Keratinocyte (primary cell): ENCODE measurements around the gene CHCHD5. TPM values are rescaled to one million over a fixed set of nuclear protein-coding genes. Genes with fewer than 3 reads are reported as not detected.

ENCODE experiments used
- DNase-seq: peaks from one replicate; pipeline ENCODE4 v3.0.0-alpha.2; 2011; ENCODE audit warnings: low read depth, missing footprints, low spot score
- FAIRE-seq: peaks from 2 replicates; lab custom pipeline; 2011; peaks lifted over from hg19 to GRCh38; lab: Jason Lieb, UNC
- H2AFZ ChIP-seq: 2 replicates; pipeline ENCODE4 v1.6.0; 2012; ENCODE audit warnings: low read length, control low read depth, inconsistent platforms; ENCODE audit not compliant: control insufficient read depth
- H3K27ac ChIP-seq: 2 replicates; pipeline ENCODE4 v1.5.1; 2011; ENCODE audit warnings: low read length; ENCODE audit not compliant: control insufficient read depth, insufficient read depth
- H3K27me3 ChIP-seq: 3 replicates; pipeline ENCODE4 v1.6.0; 2011; ENCODE audit warnings: low read length; ENCODE audit not compliant: control insufficient read depth, insufficient read depth; ENCODE audit errors: extremely low read depth
- H3K36me3 ChIP-seq, 2 experiments: 2 replicates in 1 of 2; 3 replicates in 1 of 2; pipeline ENCODE4 v1.5.1; 2011; ENCODE audit warnings: low read length in 2 of 2, mild to moderate bottlenecking in 1 of 2; ENCODE audit not compliant: control insufficient read depth in 2 of 2, insufficient read depth in 2 of 2; ENCODE audit errors: extremely low read depth in 1 of 2
- H3K4me1 ChIP-seq: 3 replicates; pipeline ENCODE4 v1.5.1; 2011; ENCODE audit warnings: low read length; ENCODE audit not compliant: control insufficient read depth, insufficient read depth; ENCODE audit errors: extremely low read depth
- H3K4me2 ChIP-seq: 3 replicates; pipeline ENCODE4 v1.6.0; 2011; ENCODE audit warnings: low read depth, low read length; ENCODE audit not compliant: control insufficient read depth, insufficient read depth; ENCODE audit errors: extremely low read depth
- H3K4me3 ChIP-seq, 3 experiments: fragments of 200-600 bp in 1 of 3; sonication (generic) in 1 of 3; 2 replicates in 2 of 3; 3 replicates in 1 of 3; pipeline ENCODE4 v1.5.1; 2011 to 2016; ENCODE audit warnings: low read length in 3 of 3, mild to moderate bottlenecking in 3 of 3, control low read depth in 2 of 3, inconsistent platforms in 1 of 3, low read depth in 1 of 3, mixed read lengths in 1 of 3, mixed run types in 1 of 3, moderate library complexity in 1 of 3; ENCODE audit not compliant: control insufficient read depth in 2 of 3, insufficient read depth in 2 of 3; ENCODE audit errors: extremely low read depth in 1 of 3
- H3K79me2 ChIP-seq: 2 replicates; pipeline ENCODE4 v1.6.0; 2012; ENCODE audit warnings: low read length; ENCODE audit not compliant: control insufficient read depth, insufficient read depth
- H3K9ac ChIP-seq: 3 replicates; pipeline ENCODE4 v1.6.0; 2011; ENCODE audit warnings: low read length; ENCODE audit not compliant: control insufficient read depth, insufficient read depth; ENCODE audit errors: extremely low read depth
- H3K9me1 ChIP-seq: 3 replicates; pipeline ENCODE4 v1.6.0; 2011; ENCODE audit warnings: low read length; ENCODE audit not compliant: control insufficient read depth, insufficient read depth; ENCODE audit errors: extremely low read depth
- H3K9me3 ChIP-seq: 2 replicates; pipeline ENCODE4 v1.5.1; 2012; ENCODE audit warnings: low read depth, low read length; ENCODE audit not compliant: control insufficient read depth
- H4K20me1 ChIP-seq: 3 replicates; pipeline ENCODE4 v1.6.0; 2011; ENCODE audit warnings: low read length; ENCODE audit not compliant: control insufficient read depth, insufficient read depth; ENCODE audit errors: extremely low read depth
- EZH2 ChIP-seq: IDR thresholded peaks from one replicate; pipeline ENCODE4 v1.6.1; 2012; ENCODE audit warnings: inconsistent platforms, mild to moderate bottlenecking, low read length, moderate library complexity
- dilution Hi-C: fragments of 300-500 bp; cut with MboI; formaldehyde crosslinking; loops from one replicate; pipeline ENCODE4 v1.7.0; 2020; ENCODE audit warnings: low sequenced_read_pairs; ENCODE audit not compliant: extremely low pct_ligation_motif_present
- polyA plus RNA-seq, 5 experiments: library from polyadenylated mRNA; depleted of rRNA in 3 of 5; stranded (reverse) in 3 of 5; stranded (forward) in 1 of 5; unstranded in 1 of 5; fragments of >200 nt; gene quantifications; 1 replicate in 1 of 5; 2 replicates in 3 of 5; 3 replicates in 1 of 5; pipeline versions ENCODE4 v1.2.1 to v1.2.3, GENCODE V29; 2011 to 2012; ENCODE audit warnings: missing spikeins in 2 of 5, low read depth in 1 of 5, low replicate concordance in 1 of 5
- small RNA-seq, 3 experiments: library from RNA; depleted of rRNA; stranded (forward); fragments of <200 nt; gene quantifications; one replicate each; pipeline ENCODE3, GENCODE V24; 2012; ENCODE audit warnings: low read depth in 3 of 3, low replicate concordance in 1 of 3; ENCODE audit not compliant: insufficient read length in 3 of 3
- TF ChIP-seq, protein P1 (sequence below), 3 experiments: IDR thresholded peaks in 1 of 3; conservative IDR thresholded peaks in 1 of 3; optimal IDR thresholded peaks in 1 of 3; 2 replicates in 2 of 3; 3 replicates in 1 of 3; pipeline versions ENCODE3 to v1.5.1; 2011; ENCODE audit warnings: low read length in 3 of 3, mild to moderate bottlenecking in 3 of 3, moderate library complexity in 2 of 3, control low read depth in 1 of 3, inconsistent platforms in 1 of 3; ENCODE audit not compliant: insufficient read depth in 2 of 3; ENCODE audit errors: extremely low read depth in 1 of 3

The CHCHD5 gene
- polyA plus RNA-seq, 1 donor (not counting 4 experiments of a cell fraction or from before 2014, with no cell fraction given): 17.6 TPM

DNA sequence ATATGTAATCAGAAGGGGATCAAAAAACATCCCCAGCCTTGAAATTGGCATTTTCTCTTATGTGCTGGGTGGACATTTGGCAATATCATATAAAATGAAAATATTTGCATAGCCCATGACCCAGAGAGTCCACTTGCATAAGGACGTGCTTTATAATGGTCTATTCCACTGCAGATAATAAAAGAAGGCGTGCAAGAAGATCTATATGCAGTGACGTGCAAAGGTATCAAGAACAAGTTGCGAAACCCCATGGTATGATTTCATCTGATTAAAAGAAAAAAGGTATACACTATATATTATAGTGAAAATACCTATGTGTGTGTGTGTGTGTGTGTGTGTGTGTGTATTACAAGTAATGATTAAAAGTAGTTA, 52.9 kb downstream of the CHCHD5 start:
- dilution Hi-C loops: no loop called here

More for the DNA sequence above, 52.9 kb downstream of the CHCHD5 start:
- DNase-seq: no peak
- Histone ChIP-seq H3K9me3 (no peaks in the 10 kb centered on the region), H3K4me1 (peaks cover 21% of the 10 kb centered on the region), H3K27me3 (no peaks in the 10 kb centered on the region), H4K20me1 (no peaks in the 10 kb centered on the region), H3K36me3 (no peaks in the 10 kb centered on the region), H3K9ac (no peak overlapping the region), H3K4me2 (no peak overlapping the region), H2AFZ (no peak overlapping the region), H3K27ac (no peak overlapping the region), H3K79me2 (no peaks in the 10 kb centered on the region), H3K4me3 (no peak overlapping the region), H3K9me1 (no peaks in the 10 kb centered on the region)
- FAIRE-seq: no peak
- TF ChIP-seq, protein P1, sequence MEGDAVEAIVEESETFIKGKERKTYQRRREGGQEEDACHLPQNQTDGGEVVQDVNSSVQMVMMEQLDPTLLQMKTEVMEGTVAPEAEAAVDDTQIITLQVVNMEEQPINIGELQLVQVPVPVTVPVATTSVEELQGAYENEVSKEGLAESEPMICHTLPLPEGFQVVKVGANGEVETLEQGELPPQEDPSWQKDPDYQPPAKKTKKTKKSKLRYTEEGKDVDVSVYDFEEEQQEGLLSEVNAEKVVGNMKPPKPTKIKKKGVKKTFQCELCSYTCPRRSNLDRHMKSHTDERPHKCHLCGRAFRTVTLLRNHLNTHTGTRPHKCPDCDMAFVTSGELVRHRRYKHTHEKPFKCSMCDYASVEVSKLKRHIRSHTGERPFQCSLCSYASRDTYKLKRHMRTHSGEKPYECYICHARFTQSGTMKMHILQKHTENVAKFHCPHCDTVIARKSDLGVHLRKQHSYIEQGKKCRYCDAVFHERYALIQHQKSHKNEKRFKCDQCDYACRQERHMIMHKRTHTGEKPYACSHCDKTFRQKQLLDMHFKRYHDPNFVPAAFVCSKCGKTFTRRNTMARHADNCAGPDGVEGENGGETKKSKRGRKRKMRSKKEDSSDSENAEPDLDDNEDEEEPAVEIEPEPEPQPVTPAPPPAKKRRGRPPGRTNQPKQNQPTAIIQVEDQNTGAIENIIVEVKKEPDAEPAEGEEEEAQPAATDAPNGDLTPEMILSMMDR (optimal IDR thresholded peaks at IDR 0.05 in 1 of 3, IDR thresholded peaks at IDR 0.05 in 1 of 3, conservative IDR thresholded peaks at IDR 0.05 in 1 of 3; ENCODE audit: extremely low read depth in 1 of 3, insufficient read depth in 2 of 3, low read length in 3 of 3): no peak
- TF ChIP-seq EZH2: no peak

Small RNAs within 50 kb of the gene (small RNA-seq; reads per million reads assigned to genes)
- 0 reads per million in 3 experiments for gene RF00019

Other genes with a start within 250 kb of the CHCHD5 start
- 1.7 to 2.4 TPM (median 1.8 TPM) in 3 replicates for gene RGPD8, start 151.0 kb upstream of the CHCHD5 start, polyA plus RNA-seq
- gene TTL, start 102.5 kb upstream of the CHCHD5 start, polyA plus RNA-seq: 27.6 to 37.9 TPM (median 28.6 TPM) in 3 replicates
- 23.5 to 31.9 TPM (median 27.1 TPM) in 3 replicates for gene POLR1B, start 42.1 kb upstream of the CHCHD5 start, polyA plus RNA-seq
- gene SLC20A1, start 61.3 kb downstream of the CHCHD5 start, polyA plus RNA-seq: 148 to 415 TPM (median 265 TPM) in 3 replicates
- gene NT5DC4, start 136.4 kb downstream of the CHCHD5 start, polyA plus RNA-seq: 0.03 to 1.00 TPM (median 0.07 TPM) in 3 replicates
- 1.2 to 10.9 TPM (median 9.3 TPM) in 3 replicates for gene CKAP2L, start 180.0 kb downstream of the CHCHD5 start, polyA plus RNA-seq
- 146 to 269 TPM (median 240 TPM) in 3 replicates for gene IL1A, start 199.9 kb downstream of the CHCHD5 start, polyA plus RNA-seq